GM12892 (cell line): ENCODE results near the gene TPM1.

Experiments
- DNase-seq: peaks from one replicate; pipeline ENCODE4 v3.0.0; 2011; ENCODE audit not compliant: insufficient read length
- FAIRE-seq: peaks from 2 replicates; lab custom pipeline; 2011; peaks lifted over from hg19 to GRCh38; lab: Jason Lieb, UNC
- POLR2A ChIP-seq: IDR thresholded peaks from 2 replicates; pipeline ENCODE4 v1.6.1; 2011; ENCODE audit warnings: low read depth, low read length, control low read depth
- POLR2AphosphoS5 ChIP-seq: IDR thresholded peaks from 2 replicates; pipeline ENCODE4 v1.6.1; 2011; ENCODE audit warnings: low read depth, low read length, control low read depth
- TAF1 ChIP-seq: IDR thresholded peaks from 2 replicates; pipeline ENCODE4 v1.6.1; 2011; ENCODE audit warnings: low read depth, mild to moderate bottlenecking, control low read depth, low read length, borderline replicate concordance

Gene TPM1

GRCh38 chr15:63008333-63009049, 34.1 kb upstream of the TPM1 start:
- TF ChIP-seq POLR2A (no peak), POLR2AphosphoS5 (no peak), TAF1 (no peak)
- no peak for FAIRE-seq
- no peak for DNase-seq

DNA sequence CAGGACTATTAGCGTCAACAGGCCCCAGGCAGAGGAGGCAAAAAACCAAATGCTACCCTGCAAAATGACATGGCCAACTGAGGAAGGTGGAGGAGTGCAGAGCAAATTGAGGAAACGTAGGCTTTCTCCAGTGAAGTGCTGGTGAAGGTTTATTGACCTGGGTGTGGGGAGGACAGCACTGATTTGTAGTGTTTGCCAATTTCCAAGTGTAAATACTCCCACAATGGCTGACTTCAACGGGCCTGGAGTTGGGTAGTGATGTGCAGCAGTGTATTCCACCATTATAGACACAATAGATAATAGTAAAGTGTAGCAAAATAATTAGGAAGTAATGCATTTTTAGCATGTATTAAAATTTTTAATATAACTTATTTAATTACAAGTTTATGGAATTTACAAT, 32.2 kb upstream of the TPM1 start:
- FAIRE-seq: no peak
- no peak for DNase-seq
- no peak for TF ChIP-seq POLR2AphosphoS5
- TF ChIP-seq TAF1: no peak
- TF ChIP-seq POLR2A: no peak

- TF ChIP-seq POLR2A (no peak), TAF1 (no peak), POLR2AphosphoS5 (no peak)
- no peak for FAIRE-seq
- DNase-seq: no peak
These were observed 31.4 kb upstream of the TPM1 start for GRCh38 chr15:63010920-63011693.

DNA sequence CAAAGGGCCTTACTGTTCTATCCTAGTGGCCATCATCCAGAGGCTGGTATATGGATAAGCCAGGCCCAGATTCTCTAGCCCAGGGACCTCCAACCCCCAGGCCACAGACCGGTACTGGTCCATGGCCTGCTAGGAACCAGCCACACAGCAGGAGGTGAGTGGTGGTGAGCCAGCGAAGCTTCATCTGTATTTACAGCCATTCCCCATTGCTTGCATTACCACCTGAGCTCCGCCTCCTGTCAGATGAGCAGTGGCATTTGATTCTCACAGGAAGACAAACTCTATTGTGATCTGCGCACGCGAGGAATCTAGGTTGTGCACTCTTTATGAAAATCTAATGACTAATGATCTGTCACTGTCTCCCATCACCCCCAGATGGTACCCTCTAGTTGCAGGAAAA, 30.1 kb upstream of the TPM1 start:
- no peak for FAIRE-seq
- no peak for TF ChIP-seq POLR2AphosphoS5
- TF ChIP-seq TAF1: no peak
- TF ChIP-seq POLR2A: no peak
- DNase-seq: no peak

- TF ChIP-seq POLR2AphosphoS5 (no peak), TAF1 (no peak), POLR2A (no peak)
- DNase-seq (no peak), FAIRE-seq (no peak)
These were observed 29.3 kb upstream of the TPM1 start for GRCh38 chr15:63013052-63013808.

DNA sequence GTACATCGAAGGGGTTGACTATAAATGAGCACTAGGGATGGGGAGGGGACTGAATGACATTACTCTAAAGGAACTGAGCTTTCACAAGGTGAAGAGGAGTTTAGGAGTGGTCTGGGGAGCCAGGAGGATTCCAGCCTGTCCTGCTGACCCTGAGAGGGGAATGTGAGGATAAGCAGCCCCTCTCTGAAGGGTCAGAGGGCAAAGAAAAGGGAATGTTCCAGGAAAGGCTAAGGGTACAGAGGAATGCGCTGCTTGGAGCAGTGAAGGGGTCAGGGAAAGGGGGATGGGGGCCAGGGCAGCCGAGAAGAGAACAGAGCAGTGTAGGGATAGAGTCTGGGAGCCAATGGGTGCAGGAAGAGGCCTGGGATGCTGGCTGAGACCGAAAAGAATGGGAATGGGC, 28.0 kb upstream of the TPM1 start:
- FAIRE-seq: no peak
- DNase-seq: no peak
- TF ChIP-seq POLR2A (no peak), TAF1 (no peak), POLR2AphosphoS5 (no peak)

DNA sequence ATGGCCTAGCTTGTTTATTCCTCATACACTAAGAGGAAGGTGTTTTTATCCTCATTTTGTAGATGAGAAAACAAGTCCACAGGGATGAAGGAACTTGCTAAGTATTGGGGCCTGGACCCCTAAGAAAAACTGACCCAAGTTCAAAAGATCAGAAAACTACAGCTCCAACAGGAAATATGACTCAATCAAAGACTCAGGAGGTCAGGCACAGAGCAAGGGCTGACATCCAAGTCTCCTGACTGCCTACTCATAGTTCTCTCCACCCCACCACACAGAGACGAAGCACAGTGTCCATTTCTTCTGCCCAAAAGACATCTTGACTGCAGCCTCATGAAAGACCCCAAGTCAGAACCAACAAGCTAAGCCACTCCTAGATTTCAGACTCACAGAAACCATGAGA, 26.9 kb upstream of the TPM1 start:
- FAIRE-seq (no peak), DNase-seq (no peak)
- TF ChIP-seq TAF1: no peak
- TF ChIP-seq POLR2A: no peak
- TF ChIP-seq POLR2AphosphoS5: no peak

- no peak for TF ChIP-seq TAF1
- FAIRE-seq (no peak), DNase-seq (no peak)
These were observed 26.3 kb upstream of the TPM1 start for GRCh38 chr15:63016234-63016633.

- TF ChIP-seq POLR2AphosphoS5 (no peak), TAF1 (no peak), POLR2A (no peak)
- FAIRE-seq: no peak
- no peak for DNase-seq
These were observed 23.9 kb upstream of the TPM1 start for GRCh38 chr15:63018639-63019038.

DNA sequence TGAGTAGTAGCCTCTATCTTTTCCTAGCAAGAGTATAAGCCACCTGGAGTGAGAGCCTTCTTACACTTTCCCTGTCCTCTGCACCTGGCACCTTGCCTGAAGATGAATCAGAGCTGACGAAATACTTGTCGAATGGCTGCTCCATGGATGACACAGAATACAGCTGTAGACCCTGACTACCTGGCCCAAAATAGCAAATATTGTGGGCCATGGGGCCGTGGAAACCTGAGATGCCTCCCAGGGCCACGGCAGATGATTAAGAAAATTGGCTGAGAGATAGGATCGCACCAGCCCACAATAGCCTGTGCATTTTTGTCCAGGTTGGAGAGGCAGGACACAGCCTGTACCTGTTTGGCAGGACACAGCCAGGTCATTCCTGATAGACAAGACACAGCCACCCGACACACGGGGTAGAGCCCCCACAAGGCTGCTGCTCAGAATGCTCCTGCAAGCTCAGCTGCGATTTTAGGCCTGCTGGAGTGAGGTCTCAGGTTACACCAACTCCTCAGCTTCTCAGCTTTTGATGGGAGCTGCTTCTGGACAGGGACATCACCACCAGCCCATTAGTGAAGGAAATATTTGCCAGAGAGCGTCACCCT, 22.9 kb upstream of the TPM1 start:
- FAIRE-seq: no peak
- TF ChIP-seq POLR2AphosphoS5 (no peak), TAF1 (no peak), POLR2A (no peak)

GRCh38 chr15:63020128-63020527, 22.4 kb upstream of the TPM1 start:
- DNase-seq (no peak), FAIRE-seq (no peak)
- TF ChIP-seq POLR2A (no peak), TAF1 (no peak), POLR2AphosphoS5 (no peak)

More for the DNA sequence above, 22.9 kb upstream of the TPM1 start:
- no peak for DNase-seq
